Inflammatory macrophage treated with lipopolysaccharide for 1 hour (primary cell): ENCODE data around the gene TBC1D8.
A peak's percentile ranks its signal among the peaks of the same experiment; 100 is the strongest.

Source experiments
- DNase-seq, 2 donors: peaks; one replicate each; pipeline ENCODE4 v3.0.0-alpha.2; 2020 to 2022

The TBC1D8 gene

GRCh38 chr2:101135412-101136296 lies 15.5 kb downstream of the TBC1D8 start:
- no peak for DNase-seq

GRCh38 chr2:101133492-101134100 lies 17.6 kb downstream of the TBC1D8 start:
- DNase-seq, result peak in 1 of 2 donors; percentile 78

- DNase-seq, result no peak
Measured at GRCh38 chr2:101132202-101132601, 19.0 kb downstream of the TBC1D8 start.

GRCh38 chr2:101130081-101130480 lies 21.1 kb downstream of the TBC1D8 start:
- DNase-seq, result no peak

GRCh38 chr2:101127319-101128056 lies 23.7 kb downstream of the TBC1D8 start:
- DNase-seq, result no peak

GRCh38 chr2:101125808-101126207 lies 25.4 kb downstream of the TBC1D8 start:
- no peak for DNase-seq

- DNase-seq, result no peak
Measured at GRCh38 chr2:101125374-101125773, 25.8 kb downstream of the TBC1D8 start.

- DNase-seq, result no peak
Measured at GRCh38 chr2:101124643-101125366, 26.4 kb downstream of the TBC1D8 start.

GRCh38 chr2:101123795-101124471 lies 27.2 kb downstream of the TBC1D8 start:
- no peak for DNase-seq

- no peak for DNase-seq
Measured at GRCh38 chr2:101121174-101121573, 30.0 kb downstream of the TBC1D8 start.

- DNase-seq, result peak; percentile 43 to 91
Measured at GRCh38 chr2:101120124-101120996, 30.8 kb downstream of the TBC1D8 start.

GRCh38 chr2:101119431-101119830 lies 31.8 kb downstream of the TBC1D8 start:
- peak; percentile 48 to 81 for DNase-seq

- DNase-seq, result no peak
Measured at GRCh38 chr2:101116841-101117552, 34.2 kb downstream of the TBC1D8 start.

- DNase-seq, result no peak
Measured at GRCh38 chr2:101116348-101116747, 34.8 kb downstream of the TBC1D8 start.

- DNase-seq, result no peak
Measured at GRCh38 chr2:101115664-101116063, 35.5 kb downstream of the TBC1D8 start.

GRCh38 chr2:101114815-101115214 lies 36.4 kb downstream of the TBC1D8 start:
- DNase-seq, result peak; percentile 59 to 65

- DNase-seq, result no peak
Measured at GRCh38 chr2:101114268-101114783, 36.9 kb downstream of the TBC1D8 start.

- DNase-seq, result peak; percentile 48 to 69
Measured at GRCh38 chr2:101113441-101114267, 37.5 kb downstream of the TBC1D8 start.

- peak; percentile 57 to 59 for DNase-seq
Measured at GRCh38 chr2:101112772-101113157, 38.4 kb downstream of the TBC1D8 start.
